Activated CD4-positive, alpha-beta T cell treated with anti-CD3 and anti-CD28 coated beads for 36 hours (primary cell): ENCODE data around the gene FALEC. TPM values are rescaled to one million over a fixed set of nuclear protein-coding genes. Genes with fewer than 3 reads are reported as not detected.
A peak's percentile ranks its signal among the peaks of the same experiment; 100 is the strongest.

Source experiments
- ATAC-seq: fragments of 200-7000 bp; cut with Tn5 transposase; one replicate; pipeline ENCODE4 v1.10.0; 2021; ENCODE audit warnings: mild to moderate bottlenecking, moderate library complexity
- CTCF ChIA-PET: fragments of 350-600 bp; sonication (Branson Sonifier 250); formaldehyde crosslinking; loops from one replicate; lab custom pipeline; 2021; ENCODE audit warnings: antibody characterized with exemption; lab: Charles Lee
- POLR2A ChIA-PET: fragments of 350-600 bp; sonication (Branson Sonifier 250); formaldehyde crosslinking; loops from one replicate; lab custom pipeline; 2021; ENCODE audit warnings: antibody characterized with exemption, inconsistent platforms; lab: Charles Lee
- DNase-seq: peaks from one replicate; pipeline ENCODE4 v3.0.0-alpha.2; 2020
- H3K27ac Mint-ChIP-seq: one replicate; pipeline ENCODE4 v1.8.0; 2021; ENCODE audit warnings: mixed read lengths
- H3K27me3 Mint-ChIP-seq: one replicate; pipeline ENCODE4 v1.8.0; 2021; ENCODE audit warnings: mixed read lengths
- H3K36me3 Mint-ChIP-seq: one replicate; pipeline ENCODE4 v1.8.0; 2021; ENCODE audit warnings: low read depth, mixed read lengths
- H3K4me1 Mint-ChIP-seq: one replicate; pipeline ENCODE4 v1.8.0; 2021; ENCODE audit warnings: mixed read lengths
- H3K4me3 Mint-ChIP-seq: one replicate; pipeline ENCODE4 v1.8.0; 2021; ENCODE audit warnings: mild to moderate bottlenecking, moderate library complexity, mixed read lengths
- H3K9me3 Mint-ChIP-seq: one replicate; pipeline ENCODE4 v1.8.0; 2021; ENCODE audit warnings: low read depth, mixed read lengths
- intact Hi-C, 2 experiments: fragments of 100-400 bp; cut with DNase I in 1 of 2; cut with micrococcal nuclease in 1 of 2; formaldehyde crosslinking; loops; one replicate each; pipeline versions ENCODE4 v1.14.2 to v1.15.1; 2022 to 2024; cut with DNase I, micrococcal nuclease
- total RNA-seq, 2 experiments: library from RNA; stranded (reverse); gene quantifications; one replicate each; pipeline ENCODE4 v1.2.3, GENCODE V29; 2021

FALEC gene
- total RNA-seq, 2 experiments from 2014 or later, result 0.34 TPM; not detected in 1

DNA sequence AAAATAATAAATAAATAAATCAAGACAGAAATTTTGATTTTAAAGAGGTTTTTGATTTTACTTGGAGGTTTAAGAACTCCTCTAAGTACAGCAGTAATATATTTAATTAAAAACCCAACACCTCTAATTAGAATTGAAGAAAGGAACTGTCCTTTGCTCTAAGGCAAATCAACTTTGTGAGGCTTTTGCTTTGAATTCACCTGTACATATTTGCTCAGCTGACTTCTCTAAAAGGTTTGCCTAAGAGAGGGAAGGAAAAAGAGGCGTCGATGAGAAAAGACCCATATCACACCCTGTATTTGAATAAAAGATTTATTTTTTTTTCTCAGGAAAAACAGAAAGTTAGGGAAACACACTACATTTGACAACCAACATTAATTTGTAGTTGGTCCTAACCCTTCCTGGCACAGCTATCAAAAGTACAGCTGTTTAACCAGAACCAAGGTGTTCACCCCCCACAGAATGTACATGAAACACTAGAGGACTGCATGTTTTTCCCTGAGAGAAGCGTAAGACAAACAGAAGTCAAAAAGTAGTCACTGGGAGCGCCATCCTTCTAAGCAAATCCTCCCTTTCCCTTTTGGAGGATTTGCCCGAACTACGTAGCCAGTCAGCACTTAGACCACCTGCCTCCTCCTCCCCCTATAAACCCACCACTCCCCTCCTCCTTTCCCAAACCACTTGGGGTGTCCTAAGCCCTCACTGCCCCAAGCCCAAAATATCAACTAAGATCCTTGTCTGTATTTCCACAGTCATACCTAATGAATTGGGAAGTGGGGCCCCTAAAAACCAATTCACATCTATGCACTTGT is 58.9 kb downstream of the FALEC start:
- CTCF ChIA-PET, result interaction anchor here (0.6 to 26.4 kb wide), 6 partner anchors 11 to 123 kb away, joined by 3 to 461 read pairs (median 4); partner anchors contain the start of genes ENSA and GOLPH3L
- no peaks in the 10 kb centered on the region for H3K9me3 Mint-ChIP-seq
- H3K36me3 Mint-ChIP-seq, result peaks cover 94% of the 10 kb centered on the region
- DNase-seq (no peak), ATAC-seq (no peak)
- POLR2A ChIA-PET, result interaction anchor here (0.6 to 11.8 kb wide), 6 partner anchors 12 to 446 kb away, joined by 3 to 333 read pairs (median 5); no protein-coding TSS in a partner anchor
- H3K27ac Mint-ChIP-seq, result peak overlapping the region; percentile 98
- H3K27me3 Mint-ChIP-seq, result no peaks in the 10 kb centered on the region
- H3K4me1 Mint-ChIP-seq, result peaks cover 53% of the 10 kb centered on the region
- H3K4me3 Mint-ChIP-seq, result peak overlapping the region; percentile 95
- intact Hi-C loops, result loop anchor here in 1 of 2 experiments (5.0 kb wide), 3 partner anchors 353 to 708 kb away; partner anchors contain the start of genes SETDB1 and ZNF687

DNA sequence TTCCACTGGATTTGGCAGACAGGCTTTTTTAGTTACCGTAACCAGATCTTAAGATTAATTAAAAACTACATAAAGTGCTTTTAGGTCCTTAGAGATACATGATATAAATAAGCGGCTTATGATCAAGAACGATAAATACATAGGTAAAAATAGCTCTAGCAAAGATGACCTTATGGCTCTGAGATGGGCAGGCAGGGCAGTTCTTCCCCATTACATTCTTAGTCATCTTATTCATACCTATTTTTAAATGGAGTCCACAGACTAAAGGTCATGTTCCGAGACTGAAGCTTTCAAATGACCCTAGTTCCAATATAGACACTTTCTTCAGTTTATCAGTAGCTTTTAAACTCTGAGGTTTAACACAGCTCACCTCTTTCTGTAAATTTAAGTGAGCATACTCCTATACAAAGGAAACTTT is 59.5 kb downstream of the FALEC start:
- ChIA-PET CTCF (interaction anchor here (0.7 to 26.4 kb wide), 4 partner anchors 11 to 46 kb away, joined by 4 to 461 read pairs (median 122); partner anchors contain the start of gene ENSA), POLR2A (interaction anchor here (0.6 to 11.8 kb wide), 3 partner anchors 12 to 201 kb away, joined by 3 to 333 read pairs (median 6); no protein-coding TSS in a partner anchor)
- Mint-ChIP-seq H3K27ac (peak overlapping the region; percentile 98), H3K27me3 (no peaks in the 10 kb centered on the region), H3K36me3 (peaks cover 88% of the 10 kb centered on the region), H3K4me3 (peak overlapping the region; percentile 95), H3K9me3 (no peaks in the 10 kb centered on the region), H3K4me1 (peaks cover 47% of the 10 kb centered on the region)
- ATAC-seq (no peak), DNase-seq (no peak)
- intact Hi-C loops, result loop anchor here in 1 of 2 experiments (5.0 kb wide), 3 partner anchors 352 to 707 kb away; partner anchors contain the start of genes SETDB1 and ZNF687

DNA sequence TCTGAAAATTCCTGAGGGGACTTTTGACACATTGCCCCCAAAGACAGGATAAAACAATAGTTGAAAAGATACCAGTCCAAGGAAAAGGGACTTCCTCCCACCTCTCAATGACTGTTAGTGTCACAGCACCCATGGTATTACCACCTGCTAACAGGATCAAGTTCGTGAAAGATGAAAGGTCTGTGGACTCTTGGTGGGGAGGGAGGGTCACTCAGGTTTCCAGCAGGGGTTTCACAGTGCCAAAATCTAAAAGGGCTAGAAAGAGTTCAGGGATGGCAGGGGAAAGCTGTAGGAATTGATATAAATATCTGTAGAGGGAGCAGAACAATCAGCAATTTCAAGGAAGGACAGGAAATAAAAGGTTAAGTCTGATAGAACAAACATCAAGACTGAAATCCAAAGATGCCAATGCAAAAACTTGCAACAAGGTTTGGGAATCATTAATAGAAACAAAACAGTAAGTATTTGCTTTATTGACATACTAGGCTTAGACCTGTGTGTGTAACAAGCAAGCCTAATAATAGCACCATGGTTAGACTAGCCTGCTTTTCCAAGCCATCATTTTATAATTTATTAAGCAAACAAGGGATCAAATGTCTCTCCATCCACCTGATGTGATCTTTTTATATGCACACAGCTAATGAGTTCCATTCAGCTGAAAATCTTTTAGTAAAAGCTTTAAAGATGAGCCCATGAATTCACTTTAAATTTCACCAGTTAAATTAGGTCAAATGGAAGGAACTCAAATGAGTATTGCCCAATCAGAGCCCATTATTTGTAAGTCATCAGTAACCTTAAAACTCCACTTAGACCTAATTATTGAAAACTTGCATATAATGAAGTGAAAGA is 60.2 kb downstream of the FALEC start:
- CTCF ChIA-PET, result interaction anchor here (0.9 to 26.4 kb wide), 4 partner anchors 12 to 45 kb away, joined by 3 to 461 read pairs (median 122); partner anchors contain the start of gene ENSA
- H3K4me3 Mint-ChIP-seq, result peak overlapping the region; percentile 95
- peaks cover 87% of the 10 kb centered on the region for H3K36me3 Mint-ChIP-seq
- H3K27me3 Mint-ChIP-seq, result no peaks in the 10 kb centered on the region
- ATAC-seq (no peak), DNase-seq (no peak)
- H3K27ac Mint-ChIP-seq, result peak overlapping the region; percentile 98
- POLR2A ChIA-PET, result interaction anchor here (0.8 to 11.8 kb wide), 6 partner anchors 7 to 212 kb away, joined by 4 to 333 read pairs (median 30); partner anchors contain the start of genes ENSA and RPRD2
- H3K9me3 Mint-ChIP-seq, result no peaks in the 10 kb centered on the region
- intact Hi-C loops, result loop anchor here in 1 of 2 experiments (5.0 kb wide), 3 partner anchors 352 to 707 kb away; partner anchors contain the start of genes SETDB1 and ZNF687
- peaks cover 47% of the 10 kb centered on the region for H3K4me1 Mint-ChIP-seq

DNA sequence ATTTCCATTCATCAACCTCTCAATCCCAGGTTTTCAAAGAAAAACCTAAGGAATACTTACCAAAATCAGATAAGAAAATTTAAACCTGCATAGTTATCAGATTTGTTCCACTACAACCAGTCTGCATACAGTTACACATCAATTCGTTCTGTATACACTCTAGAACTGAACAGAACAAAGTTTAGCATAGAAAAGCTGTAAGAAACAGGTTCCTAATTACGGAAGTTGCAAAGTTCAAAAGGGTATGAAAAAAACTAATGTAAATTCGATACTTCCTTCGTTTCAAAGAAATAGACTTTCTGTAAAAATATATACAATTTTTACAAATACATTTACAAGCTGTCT is 60.8 kb downstream of the FALEC start:
- ATAC-seq (no peak), DNase-seq (no peak)
- Mint-ChIP-seq H3K27ac (peak overlapping the region; percentile 98), H3K9me3 (no peaks in the 10 kb centered on the region), H3K27me3 (no peaks in the 10 kb centered on the region), H3K36me3 (peaks cover 83% of the 10 kb centered on the region), H3K4me3 (peak overlapping the region; percentile 95), H3K4me1 (peaks cover 46% of the 10 kb centered on the region)
- intact Hi-C loops, result loop anchor here in 1 of 2 experiments (5.0 kb wide), 3 partner anchors 351 to 706 kb away; partner anchors contain the start of genes SETDB1 and ZNF687
- POLR2A ChIA-PET, result interaction anchor here (0.6 to 11.8 kb wide), 6 partner anchors 7 to 482 kb away, joined by 3 to 333 read pairs (median 30); partner anchors contain the start of genes ENSA and RPRD2
- CTCF ChIA-PET, result interaction anchor here (0.6 to 26.4 kb wide), 4 partner anchors 12 to 735 kb away, joined by 3 to 461 read pairs (median 121); partner anchors contain the start of gene ENSA

DNA sequence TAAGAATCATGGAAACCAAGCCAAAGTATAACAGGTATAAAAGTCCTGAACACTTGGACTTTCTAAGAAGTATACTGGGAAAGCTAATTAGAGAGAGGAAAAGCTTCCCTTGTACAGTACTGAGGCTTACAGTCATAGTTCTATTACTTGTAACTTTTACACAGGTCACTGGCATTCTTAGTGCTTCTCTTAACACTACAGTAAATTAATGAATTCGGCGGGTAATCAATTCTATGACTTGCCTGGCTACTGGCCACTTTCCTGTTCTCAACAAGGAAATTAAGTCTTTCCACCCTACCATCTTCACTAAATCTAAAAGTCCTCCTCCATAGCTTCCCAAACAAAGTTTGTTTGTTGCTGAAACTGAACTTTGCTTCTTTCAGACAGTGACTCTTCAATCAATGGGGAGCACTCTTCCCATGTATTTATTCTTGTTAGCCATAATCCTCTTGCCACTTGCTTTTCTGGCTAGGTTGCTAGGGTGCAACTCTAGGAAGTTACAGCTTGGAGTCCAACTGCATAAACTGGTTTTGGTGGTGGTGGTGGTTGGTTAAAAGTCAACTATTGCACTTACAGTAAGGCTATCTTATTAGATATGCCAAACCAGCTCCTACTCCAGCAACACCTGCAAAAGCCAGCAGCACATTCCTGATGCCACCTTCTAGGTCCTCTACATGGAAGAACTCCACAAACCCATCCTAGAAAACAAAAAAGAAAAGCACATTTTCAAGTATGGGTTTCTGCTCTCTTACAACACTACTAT is 61.4 kb downstream of the FALEC start:
- Mint-ChIP-seq H3K27me3 (no peaks in the 10 kb centered on the region), H3K4me3 (peak overlapping the region; percentile 95), H3K36me3 (peaks cover 78% of the 10 kb centered on the region), H3K4me1 (peaks cover 42% of the 10 kb centered on the region), H3K27ac (peak overlapping the region; percentile 97), H3K9me3 (no peaks in the 10 kb centered on the region)
- intact Hi-C loops, result loop anchor here (1.0 to 5.0 kb wide), 5 partner anchors 10 to 705 kb away; partner anchors contain the start of genes SETDB1 (in 1 of the 2) and ZNF687 (in 1 of the 2)
- CTCF ChIA-PET, result interaction anchor here (0.6 to 26.4 kb wide), 5 partner anchors 13 to 735 kb away, joined by 3 to 461 read pairs (median 4); partner anchors contain the start of gene ENSA
- POLR2A ChIA-PET, result interaction anchor here (0.6 to 11.8 kb wide), 6 partner anchors 8 to 481 kb away, joined by 3 to 333 read pairs (median 30); partner anchors contain the start of genes ENSA and RPRD2
- ATAC-seq, result no peak
- DNase-seq, result no peak

DNA sequence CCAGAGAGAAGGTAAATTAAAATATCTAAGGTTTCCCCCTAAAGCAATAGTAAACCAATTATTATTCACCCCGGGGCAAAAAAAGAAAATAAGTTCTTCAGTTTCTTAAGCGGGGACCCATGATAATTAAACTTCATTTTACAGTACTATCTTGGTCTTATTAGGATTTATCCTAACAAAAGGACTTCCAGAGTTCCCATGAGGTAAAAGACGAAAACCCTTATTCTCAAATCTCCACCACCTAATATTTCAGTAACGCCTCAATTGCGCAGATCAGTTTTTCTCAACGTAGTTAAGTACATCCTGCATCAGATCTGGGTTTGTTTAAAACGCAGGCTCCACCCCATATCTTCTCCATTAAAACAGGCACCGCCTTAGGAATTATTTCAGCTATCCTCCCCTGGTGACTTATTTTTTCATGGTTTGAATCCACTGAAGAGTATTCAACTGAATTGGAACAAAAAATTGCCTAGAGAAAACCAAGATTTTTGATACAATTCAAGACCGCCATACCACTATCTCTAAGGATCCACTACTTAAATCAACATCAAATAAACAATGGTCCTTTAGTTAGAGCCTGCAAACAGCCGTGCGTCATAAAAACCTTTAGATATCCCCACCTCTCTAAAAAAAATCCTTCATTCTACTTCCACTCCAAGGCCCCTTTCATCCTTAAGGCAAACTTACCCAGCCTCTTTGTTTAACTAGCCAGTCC is 62.2 kb downstream of the FALEC start:
- Mint-ChIP-seq H3K27me3 (no peaks in the 10 kb centered on the region), H3K9me3 (no peaks in the 10 kb centered on the region), H3K36me3 (peaks cover 70% of the 10 kb centered on the region), H3K4me3 (peak overlapping the region; percentile 95), H3K4me1 (peaks cover 38% of the 10 kb centered on the region), H3K27ac (peak overlapping the region; percentile 97)
- DNase-seq (no peak), ATAC-seq (no peak)
- intact Hi-C loops, result loop anchor here (1.0 to 5.0 kb wide), 5 partner anchors 10 to 705 kb away; partner anchors contain the start of genes SETDB1 (in 1 of the 2) and ZNF687 (in 1 of the 2)
- ChIA-PET POLR2A (interaction anchor here (0.7 to 11.8 kb wide), 6 partner anchors 9 to 51 kb away, joined by 3 to 333 read pairs (median 38); partner anchors contain the start of gene ENSA), CTCF (interaction anchor here (0.9 to 26.4 kb wide), 3 partner anchors 14 to 345 kb away, joined by 4 to 461 read pairs (median 239); partner anchors contain the start of gene ENSA)

GRCh38 chr1:150578272-150579109 is 62.9 kb downstream of the FALEC start:
- POLR2A ChIA-PET, result interaction anchor here (0.6 to 11.8 kb wide), 10 partner anchors 9 to 703 kb away, joined by 3 to 333 read pairs (median 16); partner anchors contain the start of genes ENSA and GOLPH3L
- H3K4me3 Mint-ChIP-seq, result peak overlapping the region; percentile 95
- no peaks in the 10 kb centered on the region for H3K9me3 Mint-ChIP-seq
- intact Hi-C loops, result loop anchor here (1.0 to 5.0 kb wide), 7 partner anchors 11 to 704 kb away; partner anchors contain the start of genes ENSA (in 1 of the 2), SETDB1 (in 1 of the 2) and ZNF687 (in 1 of the 2)
- CTCF ChIA-PET, result interaction anchor here (1.7 to 26.4 kb wide), 3 partner anchors 8 to 42 kb away, joined by 12 to 461 read pairs (median 239); partner anchors contain the start of gene ENSA
- no peaks in the 10 kb centered on the region for H3K27me3 Mint-ChIP-seq
- peaks cover 30% of the 10 kb centered on the region for H3K4me1 Mint-ChIP-seq
- peaks cover 63% of the 10 kb centered on the region for H3K36me3 Mint-ChIP-seq
- ATAC-seq (peak; percentile 10), DNase-seq (peak; percentile 77)
- peak overlapping the region; percentile 97 for H3K27ac Mint-ChIP-seq
